ENCODE data around the gene ABCC2.

The ABCC2 gene

DNA sequence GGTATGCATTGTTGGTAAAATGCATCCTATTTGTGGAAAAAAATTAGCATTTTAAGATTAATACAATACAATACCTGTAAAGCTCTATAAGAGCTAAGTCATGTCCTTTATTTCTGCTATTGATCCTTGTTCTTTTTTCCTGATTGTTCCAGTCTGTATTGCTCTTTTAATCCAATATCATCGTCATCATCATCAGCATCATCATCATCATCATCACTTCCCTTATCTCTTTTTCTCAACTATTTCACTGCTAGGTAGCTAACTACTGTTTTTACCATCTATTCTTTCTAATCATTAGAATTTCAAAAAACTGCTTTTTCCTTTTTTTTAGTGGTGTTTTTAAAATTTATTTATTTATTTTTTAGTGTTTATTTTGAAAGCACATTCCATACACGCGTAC lies 71.2 kb downstream of the ABCC2 start:
- H3K27me3 ChIP-seq, result no peaks in the 10 kb centered on the region
- no peak overlapping the region for H3K27ac ChIP-seq
- peaks cover 24 to 30% of the 10 kb centered on the region in 2 experiments for H3K4me1 ChIP-seq (ENCODE audit: control insufficient read depth in 1 of 2, insufficient read depth in 1 of 2, low read depth in 1 of 2, low read length in 1 of 2)
- H3K4me3 ChIP-seq (ENCODE audit: low read depth in 1 of 2, low read length in 1 of 2), result no peak overlapping the region
- TF ChIP-seq, protein P1, sequence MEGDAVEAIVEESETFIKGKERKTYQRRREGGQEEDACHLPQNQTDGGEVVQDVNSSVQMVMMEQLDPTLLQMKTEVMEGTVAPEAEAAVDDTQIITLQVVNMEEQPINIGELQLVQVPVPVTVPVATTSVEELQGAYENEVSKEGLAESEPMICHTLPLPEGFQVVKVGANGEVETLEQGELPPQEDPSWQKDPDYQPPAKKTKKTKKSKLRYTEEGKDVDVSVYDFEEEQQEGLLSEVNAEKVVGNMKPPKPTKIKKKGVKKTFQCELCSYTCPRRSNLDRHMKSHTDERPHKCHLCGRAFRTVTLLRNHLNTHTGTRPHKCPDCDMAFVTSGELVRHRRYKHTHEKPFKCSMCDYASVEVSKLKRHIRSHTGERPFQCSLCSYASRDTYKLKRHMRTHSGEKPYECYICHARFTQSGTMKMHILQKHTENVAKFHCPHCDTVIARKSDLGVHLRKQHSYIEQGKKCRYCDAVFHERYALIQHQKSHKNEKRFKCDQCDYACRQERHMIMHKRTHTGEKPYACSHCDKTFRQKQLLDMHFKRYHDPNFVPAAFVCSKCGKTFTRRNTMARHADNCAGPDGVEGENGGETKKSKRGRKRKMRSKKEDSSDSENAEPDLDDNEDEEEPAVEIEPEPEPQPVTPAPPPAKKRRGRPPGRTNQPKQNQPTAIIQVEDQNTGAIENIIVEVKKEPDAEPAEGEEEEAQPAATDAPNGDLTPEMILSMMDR (IDR thresholded peaks at IDR 0.05), result no peak
- no peaks in the 10 kb centered on the region for H3K36me3 ChIP-seq
- H3K9me3 ChIP-seq, result no peaks in the 10 kb centered on the region

DNA sequence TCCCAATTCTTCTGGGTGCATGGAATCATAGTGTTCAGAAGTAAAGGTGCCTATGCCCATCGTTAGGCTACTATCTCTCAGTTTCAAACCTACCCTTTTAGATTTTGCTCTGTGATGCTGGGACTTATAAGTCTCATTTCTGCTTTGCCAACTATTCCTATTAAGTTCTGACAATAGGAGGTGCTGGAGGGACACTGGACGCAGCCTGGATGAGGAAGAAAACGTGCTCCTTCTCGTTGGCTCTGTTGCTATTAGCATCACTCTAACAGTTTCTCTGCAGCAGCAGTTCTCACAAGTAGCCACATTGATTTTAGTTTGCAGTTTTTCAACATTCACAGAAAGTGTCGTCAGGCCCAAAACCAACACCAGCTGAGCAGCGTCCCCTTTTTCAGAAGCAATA lies 72.4 kb downstream of the ABCC2 start:
- no peaks in the 10 kb centered on the region for H3K27me3 ChIP-seq
- H3K4me1 ChIP-seq (ENCODE audit: control insufficient read depth in 1 of 2, insufficient read depth in 1 of 2, low read depth in 1 of 2, low read length in 1 of 2), result peaks cover 16 to 20% of the 10 kb centered on the region in 2 experiments
- no peak overlapping the region for H3K27ac ChIP-seq
- H3K4me3 ChIP-seq (ENCODE audit: low read depth in 1 of 2, low read length in 1 of 2), result no peak overlapping the region
- H3K9me3 ChIP-seq, result no peaks in the 10 kb centered on the region
- no peaks in the 10 kb centered on the region for H3K36me3 ChIP-seq
- TF ChIP-seq, protein P1 (IDR thresholded peaks at IDR 0.05), result no peak

DNA sequence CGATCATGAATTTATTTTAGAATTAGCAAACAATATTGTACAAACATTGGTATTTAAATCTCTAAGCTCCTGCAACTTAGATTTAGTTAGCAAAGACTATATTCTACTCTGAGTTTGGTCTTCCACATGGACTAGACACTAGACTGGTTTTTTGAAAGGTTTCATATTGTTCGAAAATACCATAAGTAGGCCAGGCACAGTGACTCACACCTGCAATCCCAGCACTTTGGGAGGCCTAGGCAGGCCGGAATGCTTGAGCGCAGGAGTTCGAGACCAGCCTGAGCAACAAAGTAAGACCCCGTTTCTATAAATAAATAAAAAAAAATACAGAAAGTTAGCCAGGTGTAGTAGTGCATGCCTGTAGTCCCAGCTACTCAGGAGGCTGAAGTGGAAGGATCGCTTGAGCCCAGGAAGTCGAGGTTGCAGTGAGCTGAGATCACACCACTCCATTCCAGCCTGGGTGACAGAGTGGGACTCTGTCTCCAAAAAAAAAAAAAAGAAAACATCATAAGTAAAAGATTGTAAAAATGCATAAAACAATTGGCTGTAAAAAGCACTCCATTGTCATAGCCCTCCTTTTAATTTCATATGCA lies 73.1 kb downstream of the ABCC2 start:
- no peaks in the 10 kb centered on the region for H3K9me3 ChIP-seq
- H3K4me1 ChIP-seq (ENCODE audit: control insufficient read depth in 1 of 2, insufficient read depth in 1 of 2, low read depth in 1 of 2, low read length in 1 of 2), result peaks cover 9 to 13% of the 10 kb centered on the region in 2 experiments

GRCh38 chr10:99858849-99859248 lies 76.4 kb downstream of the ABCC2 start:
- Histone ChIP-seq H3K27ac (no peak overlapping the region), H3K36me3 (no peaks in the 10 kb centered on the region), H3K9me3 (no peaks in the 10 kb centered on the region), H3K4me3 (ENCODE audit: low read depth in 1 of 2, low read length in 1 of 2) (no peak overlapping the region), H3K4me1 (ENCODE audit: control insufficient read depth in 1 of 2, insufficient read depth in 1 of 2, low read depth in 1 of 2, low read length in 1 of 2) (peaks cover 3 to 7% of the 10 kb centered on the region in 2 experiments), H3K27me3 (no peaks in the 10 kb centered on the region)
- TF ChIP-seq, protein P1 (IDR thresholded peaks at IDR 0.05), result no peak

More for the DNA sequence above, 73.1 kb downstream of the ABCC2 start:
- no peaks in the 10 kb centered on the region for H3K27me3 ChIP-seq
- H3K36me3 ChIP-seq, result no peaks in the 10 kb centered on the region
- H3K27ac ChIP-seq, result no peak overlapping the region
- TF ChIP-seq, protein P1 (IDR thresholded peaks at IDR 0.05), result no peak
- H3K4me3 ChIP-seq (ENCODE audit: low read depth in 1 of 2, low read length in 1 of 2), result no peak overlapping the region

DNA sequence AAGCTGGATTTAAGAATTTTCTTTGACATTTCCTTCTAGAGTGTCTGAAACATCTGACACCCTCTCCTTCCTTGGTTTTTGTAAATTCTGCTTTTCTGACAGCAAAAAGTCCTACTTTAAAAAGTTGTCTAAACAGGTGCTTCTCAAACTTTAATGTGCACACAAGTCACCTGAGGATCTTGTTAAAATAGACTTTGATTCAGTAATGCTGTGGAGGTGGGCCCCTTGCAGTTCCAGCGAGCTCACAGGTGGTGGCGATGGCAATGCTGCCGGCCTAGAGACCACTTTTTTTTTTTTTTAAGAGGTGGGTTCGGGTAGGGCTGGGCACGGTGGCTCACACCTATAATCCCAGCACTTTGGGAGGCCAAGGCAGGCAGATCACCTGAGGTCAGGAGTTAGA lies 77.1 kb downstream of the ABCC2 start:
- H3K27me3 ChIP-seq, result no peaks in the 10 kb centered on the region

More for the DNA sequence above, 77.1 kb downstream of the ABCC2 start:
- no peaks in the 10 kb centered on the region for H3K9me3 ChIP-seq
- H3K36me3 ChIP-seq, result no peaks in the 10 kb centered on the region
- H3K4me3 ChIP-seq (ENCODE audit: low read depth in 1 of 2, low read length in 1 of 2), result no peak overlapping the region
- TF ChIP-seq, protein P1 (IDR thresholded peaks at IDR 0.05), result no peak
- H3K27ac ChIP-seq, result no peak overlapping the region
- peaks cover 3 to 7% of the 10 kb centered on the region in 2 experiments for H3K4me1 ChIP-seq (ENCODE audit: control insufficient read depth in 1 of 2, insufficient read depth in 1 of 2, low read depth in 1 of 2, low read length in 1 of 2)

All from neutrophil (primary cell).